Measurements from ENCODE around the gene HOXA10. TPM values are rescaled to one million over a fixed set of nuclear protein-coding genes. Genes with fewer than 3 reads are reported as not detected.

HOXA10 gene
- total and polyA plus RNA-seq, 2 experiments from 2014 or later = 7.7 to 15.1 TPM

DNA sequence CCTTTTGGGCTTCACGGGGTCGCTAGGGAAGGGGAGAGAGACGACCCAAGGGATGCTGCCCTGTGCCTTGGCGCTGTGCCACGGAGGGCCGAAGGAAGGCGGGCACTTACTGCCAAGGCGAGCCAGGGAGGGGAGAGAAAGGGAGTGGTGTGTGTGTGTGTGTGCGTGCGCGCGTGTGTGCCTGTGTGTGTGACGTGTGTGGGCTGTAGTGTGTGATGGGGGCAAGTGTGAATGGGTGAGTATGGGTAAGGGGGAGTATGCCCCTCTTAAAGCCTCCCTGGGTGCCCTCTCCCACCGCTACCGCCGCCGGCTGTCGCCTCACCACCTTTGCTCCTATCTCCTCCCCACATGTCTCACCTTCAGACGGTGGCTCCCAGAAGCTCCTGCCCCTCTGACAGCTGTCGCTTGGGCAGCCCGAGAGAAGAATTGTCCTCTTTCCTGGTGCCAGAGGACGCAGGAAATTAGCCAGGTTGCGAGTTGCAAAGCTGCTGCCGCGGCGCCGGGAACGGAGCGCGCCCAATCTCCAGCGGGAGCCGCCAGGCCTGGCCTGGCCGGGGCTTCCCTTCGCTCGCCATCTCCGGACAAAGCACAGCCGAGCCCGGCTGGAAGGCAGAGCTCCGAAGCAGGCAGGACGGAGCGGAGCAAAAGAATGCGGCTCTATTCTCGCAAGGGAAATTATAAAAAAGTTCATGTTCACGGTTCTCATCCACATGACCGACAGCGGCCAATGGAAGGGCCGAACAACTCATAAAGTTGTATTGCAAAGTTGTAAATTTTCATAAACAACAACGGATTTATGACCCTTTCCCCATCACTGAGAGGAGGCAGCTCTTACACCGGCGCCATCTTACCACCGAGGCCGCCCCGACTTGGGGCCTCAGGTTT lies 21.9 kb downstream of the HOXA10 start, which contains the start of gene HOXA3:
TSS of gene HOXA3 (minus strand) at position 653 of the 885 bp plus-strand sequence. CDS start 41,943 bp downstream, outside the sequence.
- Histone ChIP-seq H3K9me3 (ENCODE audit: low read depth) (no peaks in the 10 kb centered on the region), H3K79me2 (no peaks in the 10 kb centered on the region), H3K9me2 (replicated peaks; ENCODE audit: insufficient read depth) (no peaks in the 10 kb centered on the region), H3K4me3 (peak within 1 kb of the TSS; percentile 18), H2AFZ (peak within 1 kb of the TSS; percentile 18), H3K36me3 (replicated peaks; ENCODE audit: insufficient read depth, low read depth) (no peaks in the 10 kb centered on the region), H3K4me1 (ENCODE audit: insufficient read depth) (peaks cover 13% of the 10 kb centered on the region), H3K4me2 (peak within 1 kb of the TSS; percentile 89), H4K20me1 (ENCODE audit: insufficient read depth, poor library complexity, severe bottlenecking) (no peaks in the 10 kb centered on the region), H3K27me3 (peaks cover 95% of the 10 kb centered on the region), H3K27ac (no peak within 1 kb of the TSS)
- WGBS (ENCODE audit: low lambda C conversion rate, missing lambda C conversion rate) = 13% methylated on average over 50 of the region's 53 CpGs
- no peak for DNase-seq (ENCODE audit: low spot score)
- no peak for TF ChIP-seq EZH2phosphoT487 (IDR thresholded peaks at IDR 0.05; ENCODE audit: low read depth, severe bottlenecking, unreplicated experiment)
- TF ChIP-seq, protein P1, sequence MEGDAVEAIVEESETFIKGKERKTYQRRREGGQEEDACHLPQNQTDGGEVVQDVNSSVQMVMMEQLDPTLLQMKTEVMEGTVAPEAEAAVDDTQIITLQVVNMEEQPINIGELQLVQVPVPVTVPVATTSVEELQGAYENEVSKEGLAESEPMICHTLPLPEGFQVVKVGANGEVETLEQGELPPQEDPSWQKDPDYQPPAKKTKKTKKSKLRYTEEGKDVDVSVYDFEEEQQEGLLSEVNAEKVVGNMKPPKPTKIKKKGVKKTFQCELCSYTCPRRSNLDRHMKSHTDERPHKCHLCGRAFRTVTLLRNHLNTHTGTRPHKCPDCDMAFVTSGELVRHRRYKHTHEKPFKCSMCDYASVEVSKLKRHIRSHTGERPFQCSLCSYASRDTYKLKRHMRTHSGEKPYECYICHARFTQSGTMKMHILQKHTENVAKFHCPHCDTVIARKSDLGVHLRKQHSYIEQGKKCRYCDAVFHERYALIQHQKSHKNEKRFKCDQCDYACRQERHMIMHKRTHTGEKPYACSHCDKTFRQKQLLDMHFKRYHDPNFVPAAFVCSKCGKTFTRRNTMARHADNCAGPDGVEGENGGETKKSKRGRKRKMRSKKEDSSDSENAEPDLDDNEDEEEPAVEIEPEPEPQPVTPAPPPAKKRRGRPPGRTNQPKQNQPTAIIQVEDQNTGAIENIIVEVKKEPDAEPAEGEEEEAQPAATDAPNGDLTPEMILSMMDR (IDR thresholded peaks at IDR 0.05; ENCODE audit: poor library complexity) = no peak
- peak; percentile 67 for TF ChIP-seq EZH2 (IDR thresholded peaks at IDR 0.05; ENCODE audit: borderline replicate concordance)

DNA sequence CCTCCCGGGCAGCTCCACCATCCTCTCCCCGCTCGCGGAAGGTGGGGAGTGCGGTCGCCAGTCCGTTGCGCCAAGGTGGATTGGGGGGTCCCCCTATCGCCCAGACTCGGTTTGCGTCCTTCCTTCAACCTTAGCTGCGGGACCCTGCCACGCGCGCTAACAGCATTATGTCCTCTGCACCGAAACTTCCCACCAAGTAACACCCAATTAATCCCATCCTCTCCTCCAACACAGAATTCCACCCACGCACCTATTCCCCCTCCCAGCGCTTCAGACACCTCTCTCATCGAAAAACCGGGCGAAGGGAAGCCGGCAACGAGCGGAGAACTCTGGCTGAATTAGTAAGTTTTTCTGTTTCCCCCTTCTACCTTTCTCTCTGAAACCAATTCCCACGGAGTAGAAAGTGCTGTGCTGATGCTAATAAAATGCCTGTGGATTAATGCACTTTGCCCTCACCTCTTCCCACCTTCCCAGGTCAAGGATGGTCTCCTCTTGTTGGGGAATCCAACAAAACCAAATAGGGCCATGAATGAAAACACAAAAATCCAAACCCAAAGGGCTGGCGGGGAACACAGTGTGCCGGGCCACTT lies 22.7 kb downstream of the HOXA10 start:
- H3K4me2 ChIP-seq = peak overlapping the region; percentile 89
- no peak overlapping the region for H2AFZ ChIP-seq
- H4K20me1 ChIP-seq (ENCODE audit: insufficient read depth, poor library complexity, severe bottlenecking) = no peaks in the 10 kb centered on the region
- H3K27me3 ChIP-seq = peaks cover 95% of the 10 kb centered on the region
- no peaks in the 10 kb centered on the region for H3K9me2 ChIP-seq (replicated peaks; ENCODE audit: insufficient read depth)
- no peaks in the 10 kb centered on the region for H3K9me3 ChIP-seq (ENCODE audit: low read depth)
- H3K79me2 ChIP-seq = no peaks in the 10 kb centered on the region
- TF ChIP-seq EZH2phosphoT487 (IDR thresholded peaks at IDR 0.05; ENCODE audit: low read depth, severe bottlenecking, unreplicated experiment) (no peak), EZH2 (IDR thresholded peaks at IDR 0.05; ENCODE audit: borderline replicate concordance) (peak; percentile 33)
- TF ChIP-seq, protein P1 (IDR thresholded peaks at IDR 0.05; ENCODE audit: poor library complexity) = no peak
- WGBS (ENCODE audit: low lambda C conversion rate, missing lambda C conversion rate) = 12% methylated on average over 27 of the region's 27 CpGs
- no peak overlapping the region for H3K27ac ChIP-seq
- DNase-seq (ENCODE audit: low spot score) = no peak
- peaks cover 13% of the 10 kb centered on the region for H3K4me1 ChIP-seq (ENCODE audit: insufficient read depth)
- peak overlapping the region; percentile 18 for H3K4me3 ChIP-seq
- no peaks in the 10 kb centered on the region for H3K36me3 ChIP-seq (replicated peaks; ENCODE audit: insufficient read depth, low read depth)

DNA sequence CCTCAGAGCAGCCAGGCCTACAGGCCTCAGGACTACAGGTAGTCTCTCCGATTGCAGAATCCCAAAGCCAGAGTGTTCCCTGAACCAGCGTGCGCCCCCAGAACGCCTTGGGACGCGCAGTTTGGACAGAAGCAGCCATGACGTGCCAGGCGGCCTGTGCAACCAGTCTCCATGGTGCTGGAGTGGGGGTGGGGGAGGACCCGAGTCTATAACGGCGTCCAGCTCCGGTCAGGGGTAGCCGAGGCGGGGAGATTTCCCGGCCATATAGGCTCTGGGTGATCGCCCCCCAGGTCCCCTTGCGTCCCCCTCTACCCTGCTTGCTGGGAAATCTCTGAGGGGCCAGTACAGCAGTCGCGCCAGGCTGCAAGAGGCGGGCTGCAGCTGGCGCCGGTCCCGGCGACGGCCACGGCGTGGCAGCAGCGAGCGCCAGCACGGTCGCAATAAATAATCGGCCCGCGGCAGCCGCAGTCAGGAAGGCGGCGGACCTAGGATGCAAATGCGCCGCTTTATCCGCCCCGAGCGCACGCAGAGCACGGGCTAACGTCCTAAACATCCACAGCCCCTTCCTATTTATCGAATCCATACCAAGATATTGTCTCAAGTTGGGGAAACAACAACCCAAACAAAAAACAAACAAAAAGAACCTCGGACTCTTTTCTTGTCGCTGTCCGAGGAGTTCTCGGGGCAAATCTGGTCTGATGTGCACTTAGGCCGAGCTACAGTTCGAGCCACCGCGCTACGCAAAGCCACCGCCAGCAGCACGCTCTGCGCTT lies 23.4 kb downstream of the HOXA10 start:
- H3K27me3 ChIP-seq = peaks cover 95% of the 10 kb centered on the region
- TF ChIP-seq EZH2phosphoT487 (IDR thresholded peaks at IDR 0.05; ENCODE audit: low read depth, severe bottlenecking, unreplicated experiment) = no peak
- TF ChIP-seq, protein P1 (IDR thresholded peaks at IDR 0.05; ENCODE audit: poor library complexity) = peak; percentile 81
- peak overlapping the region; percentile 89 for H3K4me2 ChIP-seq
- H4K20me1 ChIP-seq (ENCODE audit: insufficient read depth, poor library complexity, severe bottlenecking) = no peaks in the 10 kb centered on the region
- H3K4me3 ChIP-seq = peak overlapping the region; percentile 18
- H3K27ac ChIP-seq = no peak overlapping the region
- H3K36me3 ChIP-seq (replicated peaks; ENCODE audit: insufficient read depth, low read depth) = no peaks in the 10 kb centered on the region
- peaks cover 13% of the 10 kb centered on the region for H3K4me1 ChIP-seq (ENCODE audit: insufficient read depth)
- peak overlapping the region; percentile 32 for H2AFZ ChIP-seq
- WGBS (ENCODE audit: low lambda C conversion rate, missing lambda C conversion rate) = 4% methylated on average over 57 of the region's 58 CpGs
- no peaks in the 10 kb centered on the region for H3K9me2 ChIP-seq (replicated peaks; ENCODE audit: insufficient read depth)
- no peaks in the 10 kb centered on the region for H3K9me3 ChIP-seq (ENCODE audit: low read depth)
- no peaks in the 10 kb centered on the region for H3K79me2 ChIP-seq
- DNase-seq (ENCODE audit: low spot score) = peak; percentile 91
